H1 (cell line): ENCODE measurements around the gene TPP1. TPM values are rescaled to one million over a fixed set of nuclear protein-coding genes. Genes with fewer than 3 reads are reported as not detected.
A peak's percentile ranks its signal among the peaks of the same experiment; 100 is the strongest.

Experiments
- CTCF ChIA-PET: fragments of 300-600 bp; sonication (Branson Sonifier 250); formaldehyde crosslinking; loops from one replicate; lab custom pipeline; 2021; ENCODE audit not compliant: partially characterized antibody; lab: Charles Lee
- POLR2A ChIA-PET: fragments of 300-600 bp; sonication (Branson Sonifier 250); formaldehyde crosslinking; loops from one replicate; lab custom pipeline; 2021; ENCODE audit warnings: inconsistent platforms; ENCODE audit not compliant: partially characterized antibody; lab: Charles Lee
- DNase-seq, 2 experiments: peaks; one replicate each; pipeline versions ENCODE4 v3.0.0 to v3.0.0-alpha.2; 2010 to 2022; ENCODE audit warnings: low spot score in 2 of 2, low read depth in 1 of 2, mixed read lengths in 1 of 2
- FAIRE-seq: peaks from 2 replicates; lab custom pipeline; 2011; peaks lifted over from hg19 to GRCh38; lab: Jason Lieb, UNC
- H2AFZ ChIP-seq: 2 replicates; pipeline ENCODE4 v1.8.1; 2012; ENCODE audit warnings: low read length, inconsistent platforms
- H2AK5ac ChIP-seq: 2 replicates; pipeline ENCODE4 v1.6.1; 2013; ENCODE audit warnings: low read depth, low read length
- H2BK120ac ChIP-seq: replicated peaks from 2 replicates; pipeline ENCODE3; 2013; ENCODE audit warnings: low read depth, low read length, inconsistent platforms
- H2BK12ac ChIP-seq: 2 replicates; pipeline ENCODE4 v1.6.1; 2013; ENCODE audit warnings: low read depth, low read length
- H2BK15ac ChIP-seq: 2 replicates; pipeline ENCODE4 v1.6.1; 2013; ENCODE audit warnings: low read length
- H2BK20ac ChIP-seq: 2 replicates; pipeline ENCODE4 v1.6.1; 2013; ENCODE audit warnings: low read length
- H2BK5ac ChIP-seq: 2 replicates; pipeline ENCODE4 v1.6.1; 2013; ENCODE audit warnings: low read depth, low read length
- H3K14ac ChIP-seq: 2 replicates; pipeline ENCODE4 v1.6.1; 2013; ENCODE audit warnings: inconsistent platforms; ENCODE audit not compliant: insufficient read length
- H3K18ac ChIP-seq: 2 replicates; pipeline ENCODE4 v1.6.1; 2013; ENCODE audit warnings: low read length; ENCODE audit errors: extremely low read depth
- H3K23ac ChIP-seq: 2 replicates; pipeline ENCODE4 v1.6.1; 2013; ENCODE audit warnings: inconsistent platforms; ENCODE audit not compliant: insufficient read length
- H3K23me2 ChIP-seq: 2 replicates; pipeline ENCODE4 v1.6.1; 2013; ENCODE audit warnings: low read depth, low read length
- H3K27ac ChIP-seq: 2 replicates; pipeline ENCODE4 v1.6.1; 2011; ENCODE audit warnings: low read depth, low read length, inconsistent platforms
- H3K27me3 ChIP-seq, 4 experiments: replicated peaks in 1 of 4; 1 replicate in 1 of 4; 2 replicates in 3 of 4; pipeline versions ENCODE4 v1.6.1 to v1.8.1; 2011 to 2013; ENCODE audit warnings: low read length in 3 of 4, mild to moderate bottlenecking in 3 of 4, inconsistent platforms in 2 of 4, mixed read lengths in 2 of 4, moderate library complexity in 1 of 4; ENCODE audit not compliant: control insufficient read depth in 3 of 4, insufficient read depth in 3 of 4; ENCODE audit errors: extremely low read depth in 1 of 4
- H3K36me3 ChIP-seq, 4 experiments: 2 replicates each; pipeline versions ENCODE4 v1.6.1 to v1.8.1; 2011 to 2013; ENCODE audit warnings: mild to moderate bottlenecking in 4 of 4, low read length in 3 of 4, moderate library complexity in 2 of 4, control low read depth in 1 of 4, inconsistent platforms in 1 of 4; ENCODE audit not compliant: insufficient read depth in 4 of 4, control insufficient read depth in 2 of 4
- H3K4ac ChIP-seq: replicated peaks from 2 replicates; pipeline ENCODE3; 2013; ENCODE audit warnings: low read length, low read depth, mixed read lengths, inconsistent platforms; ENCODE audit not compliant: insufficient read length
- H3K4me1 ChIP-seq, 4 experiments: replicated peaks in 1 of 4; 1 replicate in 1 of 4; 2 replicates in 3 of 4; pipeline versions ENCODE4 v1.6.1 to v1.8.1; 2011 to 2013; ENCODE audit warnings: low read length in 3 of 4, inconsistent platforms in 2 of 4, mixed read lengths in 1 of 4; ENCODE audit not compliant: insufficient read depth in 4 of 4, control insufficient read depth in 3 of 4
- H3K4me2 ChIP-seq, 2 experiments: 2 replicates each; pipeline versions ENCODE4 v1.6.1 to v1.8.1; 2011 to 2013; ENCODE audit warnings: low read depth in 2 of 2, low read length in 2 of 2, control low read depth in 1 of 2, inconsistent platforms in 1 of 2, mild to moderate bottlenecking in 1 of 2; ENCODE audit not compliant: insufficient read depth in 1 of 2
- H3K4me3 ChIP-seq, 4 experiments: fragments of 200-600, 300-600 bp in 1 of 4; sonication (generic), shearing (Covaris generic), sonication (Bioruptor Twin) in 1 of 4; 2 replicates each; pipeline versions ENCODE4 v1.5.1 to v1.8.1; 2011 to 2016; ENCODE audit warnings: low read length in 4 of 4, low read depth in 3 of 4, control low read depth in 2 of 4, inconsistent platforms in 2 of 4, mild to moderate bottlenecking in 2 of 4, mixed read lengths in 1 of 4, moderate library complexity in 1 of 4; ENCODE audit not compliant: insufficient read depth in 2 of 4; ENCODE audit errors: extremely low read depth in 1 of 4
- H3K56ac ChIP-seq: replicated peaks from 2 replicates; pipeline ENCODE3; 2013; ENCODE audit warnings: low read depth, mild to moderate bottlenecking, mixed read lengths, low read length, inconsistent platforms; ENCODE audit not compliant: insufficient read length
- H3K79me1 ChIP-seq: 2 replicates; pipeline ENCODE4 v1.6.1; 2013; ENCODE audit warnings: low read depth, low read length, control low read depth
- H3K79me2 ChIP-seq, 2 experiments: 2 replicates each; pipeline versions ENCODE4 v1.6.1 to v1.8.1; 2012 to 2013; ENCODE audit warnings: low read length in 2 of 2, mild to moderate bottlenecking in 2 of 2, inconsistent platforms in 1 of 2; ENCODE audit not compliant: insufficient read depth in 2 of 2, control insufficient read depth in 1 of 2
- H3K9ac ChIP-seq, 4 experiments: replicated peaks in 1 of 4; 1 replicate in 1 of 4; 2 replicates in 3 of 4; pipeline versions ENCODE4 v1.6.1 to v1.8.1; 2011 to 2013; ENCODE audit warnings: low read depth in 3 of 4, low read length in 3 of 4, control low read depth in 2 of 4, mild to moderate bottlenecking in 2 of 4, moderate library complexity in 2 of 4, inconsistent platforms in 1 of 4; ENCODE audit errors: extremely low read depth in 1 of 4
- H3K9me3 ChIP-seq, 2 experiments: 2 replicates each; pipeline versions ENCODE4 v1.6.1 to v1.8.1; 2012 to 2013; ENCODE audit warnings: mild to moderate bottlenecking in 2 of 2, moderate library complexity in 2 of 2, control low read depth in 1 of 2, inconsistent platforms in 1 of 2, low read depth in 1 of 2, low read length in 1 of 2, mixed read lengths in 1 of 2; ENCODE audit not compliant: insufficient read depth in 2 of 2
- H4K20me1 ChIP-seq, 2 experiments: replicated peaks in 1 of 2; 2 replicates each; pipeline versions ENCODE3 to v1.8.1; 2011 to 2013; ENCODE audit warnings: inconsistent platforms in 2 of 2, low read length in 2 of 2, mild to moderate bottlenecking in 1 of 2; ENCODE audit not compliant: insufficient read depth in 2 of 2, control insufficient read depth in 1 of 2
- H4K5ac ChIP-seq: 2 replicates; pipeline ENCODE4 v1.6.1; 2013; ENCODE audit warnings: low read length, low read depth, mixed read lengths, inconsistent platforms; ENCODE audit not compliant: insufficient read length
- H4K8ac ChIP-seq: 2 replicates; pipeline ENCODE4 v1.8.0; 2013; ENCODE audit warnings: mild to moderate bottlenecking, moderate library complexity, low read length, inconsistent platforms; ENCODE audit not compliant: insufficient read depth; ENCODE audit errors: extremely low read depth
- H4K91ac ChIP-seq: replicated peaks from 2 replicates; pipeline ENCODE3; 2013; ENCODE audit warnings: low read length, mixed read lengths, inconsistent platforms; ENCODE audit not compliant: insufficient read length
- ASH2L ChIP-seq: fragments of 200-600, 300-600 bp; sonication (generic); IDR thresholded peaks from one replicate; pipeline ENCODE4 v1.7.1; 2017; ENCODE audit warnings: low read length
- CBX8 ChIP-seq: fragments of 300-800, 300-1000 bp; sonication (generic); IDR thresholded peaks from 2 replicates; pipeline ENCODE4 v1.7.1; 2016; ENCODE audit warnings: low read depth, low read length, borderline replicate concordance
- JUND ChIP-seq: IDR thresholded peaks from 2 replicates; pipeline ENCODE4 v1.6.1; 2011; ENCODE audit warnings: mild to moderate bottlenecking, improper control_type of control experiment, low read length
- KDM4A ChIP-seq: IDR thresholded peaks from one replicate; pipeline ENCODE4 v1.7.1; 2012; ENCODE audit warnings: low read depth, mild to moderate bottlenecking, moderate library complexity, low read length, inconsistent platforms; ENCODE audit not compliant: severe bottlenecking
- MAFK ChIP-seq: IDR thresholded peaks from 2 replicates; pipeline ENCODE4 v1.6.1; 2012; ENCODE audit warnings: low read depth, mild to moderate bottlenecking, improper control_type of control experiment, low read length
- NANOG ChIP-seq: IDR thresholded peaks from 2 replicates; pipeline ENCODE4 v1.6.1; 2011; ENCODE audit warnings: low read length, low read depth, mild to moderate bottlenecking, inconsistent platforms; ENCODE audit not compliant: insufficient read depth, poor library complexity, severe bottlenecking
- PHF8 ChIP-seq: fragments of 200-600 bp; sonication (generic); conservative IDR thresholded peaks from 2 replicates; pipeline ENCODE4 v1.7.1; 2012; ENCODE audit warnings: low read depth, mild to moderate bottlenecking, inconsistent platforms, low read length, moderate library complexity
- RBBP5 ChIP-seq: IDR thresholded peaks from 2 replicates; pipeline ENCODE4 v1.7.1; 2012; ENCODE audit warnings: low read depth, mild to moderate bottlenecking, inconsistent platforms, low read length, moderate library complexity, borderline replicate concordance
- SUZ12 ChIP-seq: fragments of 200-600 bp; sonication (generic); IDR thresholded peaks from 2 replicates; pipeline ENCODE4 v1.6.1; 2012; ENCODE audit warnings: mild to moderate bottlenecking, inconsistent platforms, low read length, moderate library complexity, mixed read lengths
- TEAD4 ChIP-seq: IDR thresholded peaks from 2 replicates; pipeline ENCODE4 v1.6.1; 2012; ENCODE audit warnings: low read depth, low read length, inconsistent platforms, mixed read lengths
- WGBS, 2 experiments: shearing (Covaris generic) in 1 of 2; methylation state at CpG; one replicate each; pipeline versions ENCODE4 v1.1.6 to v1.1.7; 2013 to 2015; ENCODE audit warnings: low lambda C conversion rate in 2 of 2, mixed read lengths in 2 of 2, inconsistent platforms in 1 of 2, low coverage in 1 of 2, missing lambda C conversion rate in 1 of 2; ENCODE audit not compliant: insufficient replicate concordance in 2 of 2, insufficient coverage in 1 of 2, insufficient read length in 1 of 2; ENCODE audit errors: extremely low coverage in 1 of 2, missing lambda C conversion rate in 1 of 2; 5-methylcytosine and 5-hydroxymethylcytosine counted together
- polyA plus RNA-seq, 7 experiments: library from polyadenylated mRNA; depleted of rRNA in 3 of 7; stranded (reverse) in 5 of 7; unstranded in 2 of 7; fragments of >200 nt in 5 of 7; fragments of 200-250 nt in 2 of 7; gene quantifications; 1 replicate in 5 of 7; 2 replicates in 1 of 7; 4 replicates in 1 of 7; pipeline versions ENCODE4 v1.2.1 to v1.2.3, GENCODE V29; 2011 to 2013; ENCODE audit warnings: missing spikeins in 2 of 7, mixed read lengths in 2 of 7
- total RNA-seq: library from RNA; stranded (reverse); fragmentation: NEBNext Ultra II Directional; extraction: Animal tissue kit (Norgen Biotek cat#: 25700); gene quantifications from 2 replicates; pipeline ENCODE4 v1.2.1, GENCODE V29; 2021
- TF ChIP-seq, protein P1 (sequence below): IDR thresholded peaks from 2 replicates; pipeline ENCODE4 v1.6.1; 2011; ENCODE audit warnings: low read depth, mild to moderate bottlenecking, low read length; ENCODE audit not compliant: insufficient read depth

TPP1 gene
- total and polyA plus RNA-seq, 2 of the 8 experiments (the other 6 are each of a cell fraction or from before 2014, with no cell fraction given): 36.1 to 77.5 TPM

DNA sequence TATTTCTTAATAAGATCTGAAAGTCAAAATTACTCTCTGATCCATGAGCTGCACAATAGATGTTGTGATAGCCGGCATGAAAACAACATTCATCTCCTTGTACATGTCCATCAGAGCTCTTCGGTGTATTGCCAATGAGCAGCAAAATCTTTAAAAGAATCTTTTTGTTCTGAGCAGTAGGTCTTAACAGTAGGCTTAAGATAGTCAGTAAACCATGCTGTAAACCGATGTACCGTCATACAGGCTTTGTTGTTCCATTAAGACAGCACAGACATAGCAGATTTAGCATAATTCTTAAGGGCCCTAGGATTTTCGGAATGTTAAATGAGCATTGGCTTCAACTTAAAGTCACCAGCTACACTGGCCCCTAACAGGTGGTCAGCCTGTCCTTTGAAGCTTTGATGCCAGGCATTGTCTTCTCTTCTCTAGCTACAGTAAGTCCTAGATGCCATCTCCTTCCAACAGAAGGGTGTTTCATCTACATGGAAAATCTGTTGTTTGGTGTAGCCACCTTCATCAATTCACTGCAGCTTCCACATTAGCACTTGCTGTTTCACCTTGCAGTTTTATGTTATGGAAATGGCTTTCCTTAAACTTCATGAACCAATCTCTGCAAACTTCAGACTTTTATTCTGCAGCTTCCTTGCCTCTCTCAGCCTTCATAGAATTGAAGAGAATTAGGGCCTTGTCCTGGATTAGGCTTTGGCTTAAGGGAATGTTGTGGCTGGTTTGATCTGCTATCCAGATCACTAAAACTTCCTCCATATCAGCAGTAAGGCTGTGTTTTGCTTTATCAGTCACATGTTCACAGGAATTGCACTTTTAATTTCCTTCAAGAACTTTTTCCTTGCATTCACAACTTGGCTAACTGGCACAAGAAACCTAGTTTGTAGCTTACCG lies 44.2 kb downstream of the TPP1 start:
- CTCF ChIA-PET: interaction anchor here (0.7 to 1.7 kb wide), 5 partner anchors 21 to 136 kb away, joined by 3 to 4 read pairs (median 3); no protein-coding TSS in a partner anchor
- no peak overlapping the region for H4K8ac ChIP-seq
- TF ChIP-seq CBX8 (no peak), RBBP5 (no peak), TEAD4 (no peak), PHF8 (no peak), NANOG (no peak), JUND (no peak), MAFK (no peak), SUZ12 (no peak), KDM4A (no peak), ASH2L (no peak)
- TF ChIP-seq, protein P1, sequence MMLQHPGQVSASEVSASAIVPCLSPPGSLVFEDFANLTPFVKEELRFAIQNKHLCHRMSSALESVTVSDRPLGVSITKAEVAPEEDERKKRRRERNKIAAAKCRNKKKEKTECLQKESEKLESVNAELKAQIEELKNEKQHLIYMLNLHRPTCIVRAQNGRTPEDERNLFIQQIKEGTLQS: no peak

More for the DNA sequence above, 44.2 kb downstream of the TPP1 start:
- Histone ChIP-seq H3K9ac (no peak overlapping the region), H3K27me3 (no peaks in the 10 kb centered on the region), H2AK5ac (no peak overlapping the region), H2BK5ac (no peak overlapping the region), H2BK15ac (no peak overlapping the region), H2AFZ (no peak overlapping the region), H3K4me3 (no peak overlapping the region), H3K27ac (no peak overlapping the region), H2BK120ac (no peak overlapping the region), H4K20me1 (no peaks in the 10 kb centered on the region), H2BK20ac (no peak overlapping the region), H3K9me3 (no peaks in the 10 kb centered on the region), H3K23ac (no peak overlapping the region), H3K56ac (no peak overlapping the region), H3K18ac (no peak overlapping the region), H3K23me2 (no peaks in the 10 kb centered on the region; the same call in 1 of the 2 replicates), H3K4me2 (no peak overlapping the region), H4K5ac (no peak overlapping the region), H3K79me1 (no peaks in the 10 kb centered on the region), H4K91ac (no peak overlapping the region), H3K36me3 (no peaks in the 10 kb centered on the region), H3K79me2 (no peaks in the 10 kb centered on the region), H3K4ac (no peak overlapping the region), H2BK12ac (no peak overlapping the region), H3K4me1 (peaks cover 0 to 2% (median 0%) of the 10 kb centered on the region in 4 experiments; a peak in 1 of 7 replicates), H3K14ac (no peak overlapping the region)
- FAIRE-seq: no peak
- POLR2A ChIA-PET: interaction anchor here (1.4 kb wide), 1 partner anchor 11 kb away, joined by 3 read pairs; no protein-coding TSS in a partner anchor
- 90% methylated on average over 6 of the region's 6 CpGs; no CpG with 5 or more reads in 1 of the 2 experiments for WGBS, 2 experiments
- DNase-seq: peak in 1 of 2 experiments; percentile 10
